Effector CD4-positive, alpha-beta T cell (primary cell): ENCODE data around the gene WDR38.
"Not testable (repeated sequence)": the region's sequence is repeated elsewhere in the genome, so short reads cannot be mapped to it uniquely, and the experiment has no call there.

Source experiments
- DNase-seq: peaks from one replicate; pipeline ENCODE4 v3.0.0-alpha.2; 2020

The WDR38 gene

DNA sequence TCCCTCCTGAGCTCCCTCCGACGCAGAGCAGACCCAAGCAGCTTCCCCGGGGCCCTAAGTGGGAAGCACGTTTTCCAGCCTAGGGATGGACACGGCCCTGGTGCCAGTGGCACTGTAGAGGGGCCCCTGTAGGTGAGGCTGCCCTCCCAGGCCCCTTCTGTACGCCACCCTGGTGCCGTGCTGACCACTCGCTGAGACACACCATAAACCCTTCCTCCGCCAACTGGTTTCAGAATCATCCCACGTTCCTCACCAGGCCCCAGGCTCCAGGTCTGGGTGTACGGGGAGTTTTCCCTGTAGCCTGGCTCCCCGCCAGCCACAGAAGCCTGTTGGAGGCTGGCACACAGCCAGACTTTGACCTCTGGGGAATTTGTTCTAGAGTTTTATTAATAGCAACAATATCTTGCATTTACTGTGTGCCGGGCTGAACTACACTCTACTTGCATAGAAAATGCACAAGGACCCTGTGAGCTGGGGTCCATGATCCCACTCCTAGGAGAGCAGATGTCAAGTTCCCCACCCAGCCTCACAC is 18.2 kb upstream of the WDR38 start:
- DNase-seq, result no peak

GRCh38 chr9:124838132-124838531 is 15.1 kb upstream of the WDR38 start:
- not testable (repeated sequence) for DNase-seq

GRCh38 chr9:124838567-124839275 is 14.5 kb upstream of the WDR38 start:
- not testable (repeated sequence) for DNase-seq

DNA sequence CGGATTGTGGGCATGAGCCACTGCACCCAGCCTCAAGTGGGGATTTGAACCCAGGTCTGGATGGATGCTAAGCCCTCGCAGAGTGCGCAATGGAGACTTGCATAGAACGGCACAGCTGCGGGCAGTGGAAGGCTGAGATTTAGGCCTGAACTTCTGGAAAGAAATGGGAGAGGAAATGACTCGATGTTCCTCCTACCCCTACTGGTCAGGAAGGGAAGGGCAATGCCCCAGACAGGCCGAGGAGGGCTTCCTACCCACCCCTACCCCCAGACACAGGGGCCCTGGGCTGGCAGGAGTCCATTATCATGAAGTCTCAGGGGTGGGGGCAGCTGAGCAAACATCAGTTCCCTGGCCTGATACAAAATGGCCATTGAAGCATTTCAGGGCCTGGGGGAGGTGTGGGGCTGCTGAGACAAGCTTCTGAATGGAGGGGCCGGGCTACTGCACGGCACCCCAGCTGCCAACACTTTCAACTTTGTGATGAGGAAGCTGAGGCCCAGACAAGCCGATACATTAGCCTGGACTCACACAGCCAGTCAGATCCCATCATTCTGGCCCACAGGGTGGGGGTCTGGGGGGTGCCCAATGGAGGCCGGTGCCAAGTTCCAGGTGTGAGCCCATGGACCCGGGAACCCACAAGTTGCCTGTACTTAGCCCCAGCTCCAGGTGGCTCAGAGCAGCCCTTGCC is 13.5 kb upstream of the WDR38 start:
- no peak for DNase-seq

- DNase-seq, result no peak
Observed at GRCh38 chr9:124840300-124840833, 12.9 kb upstream of the WDR38 start.

DNA sequence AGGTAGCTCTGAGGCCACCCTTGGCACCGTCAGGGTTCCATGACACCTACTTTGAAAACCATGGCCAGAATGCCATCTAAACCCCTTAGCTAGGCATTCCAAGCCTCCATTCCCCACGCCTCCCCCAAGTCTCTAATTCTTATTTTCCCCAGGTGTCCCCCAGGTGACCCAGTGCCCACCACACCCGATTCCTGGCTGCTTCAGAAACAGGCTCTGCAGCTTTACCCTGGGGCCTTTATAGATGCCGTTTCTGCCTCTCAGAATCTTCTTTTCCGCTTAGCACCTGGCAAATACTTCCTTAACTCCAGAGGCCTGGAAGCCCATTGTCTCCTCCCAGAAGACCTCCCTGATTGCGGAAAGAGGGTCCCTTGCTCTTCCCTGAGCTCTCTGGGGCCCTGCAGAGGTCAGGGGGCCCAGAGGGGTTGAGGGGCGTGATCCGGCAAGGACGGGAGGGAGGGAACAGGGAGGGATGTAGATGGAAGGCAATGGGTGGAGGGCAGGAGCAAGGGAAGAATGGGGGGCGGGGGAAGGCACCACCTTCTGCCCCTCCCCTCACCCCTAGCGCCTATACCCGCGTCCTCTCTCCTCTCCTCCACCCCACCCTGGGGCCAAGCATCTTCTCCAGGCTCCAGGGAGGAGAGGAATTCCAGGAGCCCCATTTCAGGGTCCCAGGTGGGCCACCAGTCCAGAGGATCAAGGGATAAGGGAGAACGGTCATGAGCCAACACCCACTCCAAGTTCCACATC is 12.0 kb upstream of the WDR38 start:
- no peak for DNase-seq

GRCh38 chr9:124843456-124844034 is 9.7 kb upstream of the WDR38 start:
- DNase-seq, result no peak

GRCh38 chr9:124844291-124844690 is 9.0 kb upstream of the WDR38 start:
- no peak for DNase-seq

- not testable (repeated sequence) for DNase-seq
Observed at GRCh38 chr9:124846467-124846866, 6.8 kb upstream of the WDR38 start.

- no peak for DNase-seq
Observed at GRCh38 chr9:124846969-124847368, 6.3 kb upstream of the WDR38 start.

DNA sequence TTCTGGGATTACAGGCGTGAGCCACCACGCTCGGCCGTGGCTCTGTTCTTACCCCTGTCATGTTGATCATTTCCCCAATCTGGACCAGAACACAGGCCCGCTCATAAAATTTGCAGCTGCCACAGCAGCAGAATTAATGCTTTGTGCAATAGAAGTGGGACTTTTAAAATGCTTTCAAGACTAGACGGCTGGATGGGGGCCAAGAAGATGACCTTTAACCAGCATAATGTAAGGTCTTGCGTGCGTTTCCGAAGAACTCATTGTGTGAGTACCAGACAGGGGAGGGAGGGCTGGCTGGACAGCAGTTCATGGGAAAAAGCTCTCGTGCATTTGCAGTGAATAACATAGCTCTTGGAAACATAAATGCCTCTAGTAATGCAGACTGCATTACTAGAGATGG is 3.5 kb upstream of the WDR38 start:
- no peak for DNase-seq

DNA sequence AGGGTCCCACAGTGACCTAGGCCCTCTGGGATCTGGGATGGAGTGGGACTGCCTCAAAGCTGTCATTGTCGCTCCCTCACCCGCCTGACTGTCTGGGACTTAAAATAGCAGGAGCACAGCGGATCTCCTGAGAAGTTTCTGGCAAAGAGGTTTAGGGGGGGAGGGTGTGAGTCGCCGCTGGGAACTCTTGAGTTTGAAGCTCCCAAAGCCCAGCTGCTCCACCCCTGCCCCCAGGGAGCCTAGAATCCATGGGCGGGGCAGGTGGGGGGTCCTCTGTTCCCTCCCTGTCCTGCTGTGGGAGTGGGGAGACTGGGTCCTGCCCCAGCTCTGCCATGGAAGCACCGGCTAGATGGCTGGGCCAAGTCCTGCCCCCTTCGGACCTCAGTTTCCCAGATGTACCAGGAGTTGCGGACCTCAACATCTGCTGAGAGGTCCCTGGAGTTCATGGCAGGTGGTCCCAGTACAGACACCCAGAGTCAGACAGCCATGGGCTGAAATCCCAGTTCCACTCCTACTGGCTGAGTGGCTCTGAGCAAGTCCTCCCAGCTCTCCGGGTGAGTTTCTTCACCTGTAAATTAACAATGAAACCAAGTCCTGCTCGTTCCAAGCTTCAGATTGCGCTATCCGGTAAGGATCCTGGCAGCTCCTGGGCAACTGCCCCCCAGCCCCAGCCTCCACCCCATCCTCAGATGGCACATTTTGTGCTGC is 985 bp upstream of the WDR38 start:
- no peak for DNase-seq

DNA sequence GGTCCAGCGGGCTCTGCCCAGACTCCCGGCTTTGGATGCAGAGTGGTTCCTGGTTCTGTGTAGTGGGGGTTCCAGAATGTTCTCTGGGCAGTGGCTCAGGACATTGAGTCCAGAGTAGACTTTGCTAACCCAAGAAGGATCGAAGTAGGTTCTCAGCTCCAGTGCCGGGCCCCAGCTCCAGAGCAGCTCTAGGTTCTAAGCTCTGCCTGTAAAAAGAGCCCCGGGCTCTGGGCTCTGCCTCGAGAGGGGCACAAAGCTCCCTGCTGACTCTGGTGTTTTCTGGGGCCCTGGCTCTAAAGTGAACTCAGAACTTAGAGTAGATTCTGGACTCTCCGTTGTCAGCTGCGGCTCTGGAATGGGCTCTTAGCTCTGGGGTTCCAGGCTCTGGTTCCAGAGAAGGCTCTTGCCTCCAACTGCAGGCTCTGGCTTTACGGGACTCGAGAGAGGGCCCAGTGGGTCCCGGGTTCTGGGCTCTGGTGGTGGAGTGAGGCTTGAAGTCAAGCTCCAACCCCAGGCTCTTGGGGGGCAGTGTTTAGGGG is 414 bp downstream of the WDR38 start:
- DNase-seq, result no peak

GRCh38 chr9:124854161-124854560 is 901 bp downstream of the WDR38 start:
- DNase-seq, result no peak

DNA sequence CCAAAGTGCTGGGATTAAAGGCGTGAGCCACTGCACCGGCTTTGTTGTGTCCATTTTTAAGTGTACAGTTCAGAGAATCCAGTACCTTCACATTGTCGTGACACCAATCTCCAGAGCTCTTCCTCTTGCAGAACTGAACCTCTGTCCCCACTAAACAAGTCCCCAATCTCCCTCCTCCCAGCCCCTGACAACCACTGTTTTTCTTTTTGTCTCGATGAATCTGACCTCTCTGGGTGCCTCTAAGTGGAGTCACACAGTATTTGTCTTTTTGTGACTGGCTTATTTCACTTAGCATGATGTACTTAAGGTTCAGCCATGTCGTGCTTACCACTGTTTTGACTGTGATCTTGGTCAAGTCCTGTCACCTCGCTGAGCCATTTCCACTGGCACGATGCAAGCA is 1.6 kb downstream of the WDR38 start:
- DNase-seq, result no peak

DNA sequence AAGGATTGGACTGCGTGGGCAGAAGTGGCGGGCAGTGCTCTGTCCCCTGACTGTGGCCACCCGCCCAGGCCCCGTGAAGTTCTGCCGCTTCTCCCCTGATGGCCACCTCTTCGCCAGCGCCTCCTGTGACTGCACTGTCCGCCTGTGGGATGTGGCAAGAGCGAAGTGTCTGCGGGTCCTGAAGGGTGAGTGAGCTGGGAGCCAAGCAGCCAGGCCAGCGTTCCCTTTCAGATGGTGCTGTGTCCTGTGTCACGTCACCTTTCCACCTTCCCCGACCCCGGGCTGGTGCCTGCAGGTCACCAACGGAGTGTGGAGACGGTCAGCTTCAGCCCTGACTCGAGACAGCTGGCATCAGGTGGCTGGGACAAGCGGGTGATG is 2.3 kb downstream of the WDR38 start:
- DNase-seq, result no peak

DNA sequence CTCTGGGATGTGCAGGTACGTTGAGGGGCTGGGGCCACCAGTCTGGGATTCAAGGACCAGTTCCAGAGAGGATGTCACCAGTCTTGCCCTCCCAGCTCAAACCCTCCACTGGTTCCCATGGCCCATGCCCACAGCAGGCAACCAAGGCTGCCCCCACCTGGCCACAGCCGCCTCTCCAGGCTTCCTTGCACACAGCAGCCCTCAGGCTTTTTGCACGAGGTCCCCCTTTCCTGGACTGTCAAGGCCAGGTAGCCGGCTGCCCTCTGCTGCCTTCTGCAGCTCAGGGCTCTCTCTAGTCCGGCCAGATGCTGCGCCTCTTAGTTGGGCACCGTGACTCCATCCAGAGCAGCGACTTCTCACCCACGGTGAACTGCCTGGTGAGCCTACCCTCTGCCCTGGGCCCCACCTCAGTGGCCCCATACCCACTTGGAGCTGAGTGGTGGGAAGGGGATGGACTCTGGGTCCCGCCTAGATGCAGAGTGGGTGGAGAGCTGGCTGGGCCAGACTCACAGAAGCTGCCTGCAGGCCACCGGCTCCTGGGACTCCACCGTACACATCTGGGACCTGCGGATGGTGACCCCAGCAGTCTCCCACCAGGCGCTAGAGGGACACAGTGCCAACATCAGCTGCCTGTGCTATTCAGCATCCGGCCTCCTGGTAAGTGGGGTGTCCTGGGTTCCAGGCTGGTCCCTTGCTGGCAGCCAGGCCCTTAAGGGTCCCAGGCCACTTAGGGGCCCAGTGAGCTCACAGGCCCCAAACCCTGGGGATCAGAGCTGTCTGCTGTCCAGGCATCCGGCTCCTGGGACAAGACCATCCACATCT is 2.9 kb downstream of the WDR38 start:
- DNase-seq, result no peak

DNA sequence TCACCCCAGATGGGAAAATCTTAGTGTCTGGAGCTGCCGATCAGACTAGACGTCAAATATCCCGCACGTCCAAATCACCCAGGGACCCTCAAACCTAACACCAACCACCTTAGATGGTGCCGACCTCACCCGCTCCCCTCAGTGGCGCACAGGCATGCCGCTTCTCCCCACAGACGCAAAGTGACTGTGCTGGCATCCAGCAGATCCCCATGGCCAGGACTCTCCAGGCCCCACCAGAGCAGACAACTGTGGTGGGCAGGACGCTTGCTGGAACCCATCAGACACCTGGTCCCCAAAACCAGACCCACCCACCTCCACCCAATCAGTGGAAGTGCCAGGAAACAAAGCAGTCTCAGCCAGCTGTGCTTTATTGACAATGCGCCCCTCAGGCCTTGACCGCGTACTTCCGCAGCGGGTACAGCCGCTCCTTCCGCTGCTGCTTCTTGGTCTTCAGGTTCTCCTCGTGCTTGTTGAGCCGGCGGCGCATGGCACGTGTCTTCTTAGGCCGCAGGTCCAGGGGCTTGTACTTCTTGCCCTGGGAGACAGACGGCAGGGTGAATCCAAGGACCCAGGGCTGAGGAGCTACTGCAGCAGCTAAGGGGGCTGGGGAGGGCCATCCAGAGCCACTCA is 4.4 kb downstream of the WDR38 start:
- no peak for DNase-seq

- no peak for DNase-seq
Observed at GRCh38 chr9:124858330-124859046, 5.2 kb downstream of the WDR38 start.
